ENCODE measurements around the gene PTH1R.

- TF ChIP-seq CTCF (IDR thresholded peaks at IDR 0.05; ENCODE audit: low read depth, low read length, poor library complexity, severe bottlenecking) = no peak
- no peak for TF ChIP-seq EZH2phosphoT487 (IDR thresholded peaks at IDR 0.05; ENCODE audit: borderline replicate concordance, low read length)
These were observed 20.7 kb upstream of the PTH1R start for GRCh38 chr3:46856576-46857471.
